Measurements from ENCODE around the gene SLC17A4.

DNA sequence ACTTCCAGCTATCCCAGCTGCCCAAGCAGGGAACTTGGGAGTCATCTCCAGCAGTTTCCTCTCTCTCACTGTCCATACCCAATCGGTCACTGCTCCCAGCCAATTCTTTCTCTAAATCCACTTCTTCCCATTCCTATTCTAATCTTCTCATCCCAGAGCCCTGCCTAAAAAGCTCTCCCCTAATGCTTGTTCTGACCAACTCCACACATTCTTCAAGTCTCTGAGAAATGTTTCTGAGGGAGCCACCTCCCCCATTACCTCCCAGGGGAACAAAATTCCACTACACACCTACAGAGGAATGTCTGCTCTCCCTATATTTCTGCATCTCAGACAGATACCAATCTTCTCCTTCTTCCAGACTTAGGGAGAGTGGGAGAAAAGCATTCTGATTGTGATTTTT is 14.0 kb downstream of the SLC17A4 start:
- TF ChIP-seq, protein P1, sequence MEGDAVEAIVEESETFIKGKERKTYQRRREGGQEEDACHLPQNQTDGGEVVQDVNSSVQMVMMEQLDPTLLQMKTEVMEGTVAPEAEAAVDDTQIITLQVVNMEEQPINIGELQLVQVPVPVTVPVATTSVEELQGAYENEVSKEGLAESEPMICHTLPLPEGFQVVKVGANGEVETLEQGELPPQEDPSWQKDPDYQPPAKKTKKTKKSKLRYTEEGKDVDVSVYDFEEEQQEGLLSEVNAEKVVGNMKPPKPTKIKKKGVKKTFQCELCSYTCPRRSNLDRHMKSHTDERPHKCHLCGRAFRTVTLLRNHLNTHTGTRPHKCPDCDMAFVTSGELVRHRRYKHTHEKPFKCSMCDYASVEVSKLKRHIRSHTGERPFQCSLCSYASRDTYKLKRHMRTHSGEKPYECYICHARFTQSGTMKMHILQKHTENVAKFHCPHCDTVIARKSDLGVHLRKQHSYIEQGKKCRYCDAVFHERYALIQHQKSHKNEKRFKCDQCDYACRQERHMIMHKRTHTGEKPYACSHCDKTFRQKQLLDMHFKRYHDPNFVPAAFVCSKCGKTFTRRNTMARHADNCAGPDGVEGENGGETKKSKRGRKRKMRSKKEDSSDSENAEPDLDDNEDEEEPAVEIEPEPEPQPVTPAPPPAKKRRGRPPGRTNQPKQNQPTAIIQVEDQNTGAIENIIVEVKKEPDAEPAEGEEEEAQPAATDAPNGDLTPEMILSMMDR (IDR thresholded peaks at IDR 0.05), result no peak
- no peak for TF ChIP-seq POLR2A (IDR thresholded peaks at IDR 0.05)
